CD14-positive monocyte (primary cell): ENCODE measurements around the gene SANBR. TPM values are rescaled to one million over a fixed set of nuclear protein-coding genes. Genes with fewer than 3 reads are reported as not detected.

Experiments
- DNase-seq, 3 donors: peaks; one replicate each; pipeline ENCODE4 v3.0.0-alpha.2; 2011 to 2022
- H2AFZ ChIP-seq: 2 replicates; pipeline ENCODE4 v1.6.0; 2012; ENCODE audit warnings: mild to moderate bottlenecking, low read depth, low read length, inconsistent platforms; ENCODE audit not compliant: insufficient read depth, poor library complexity, severe bottlenecking
- H3K27ac ChIP-seq, 2 donors: 1 replicate in 1 of 2; 2 replicates in 1 of 2; pipeline ENCODE4 v1.5.1; 2012 to 2013; ENCODE audit warnings: low read length in 2 of 2, control low read depth in 1 of 2, inconsistent platforms in 1 of 2, low read depth in 1 of 2, mild to moderate bottlenecking in 1 of 2
- H3K27me3 ChIP-seq, 2 donors: one replicate each; pipeline versions ENCODE4 v1.6.0 to v1.6.1; 2011 to 2013; ENCODE audit warnings: low read length in 2 of 2; ENCODE audit not compliant: control insufficient read depth in 2 of 2, insufficient read depth in 2 of 2
- H3K36me3 ChIP-seq, 2 donors: replicated peaks in 1 of 2; 1 replicate in 1 of 2; 2 replicates in 1 of 2; pipeline versions ENCODE4 v1.5.1 to v1.6.1; 2012 to 2013; ENCODE audit warnings: low read length in 2 of 2, control low read depth in 1 of 2, inconsistent platforms in 1 of 2, mild to moderate bottlenecking in 1 of 2; ENCODE audit not compliant: insufficient read depth in 2 of 2, control insufficient read depth in 1 of 2
- H3K4me1 ChIP-seq, 2 donors: 1 replicate in 1 of 2; 2 replicates in 1 of 2; pipeline versions ENCODE4 v1.5.1 to v1.6.1; 2012 to 2013; ENCODE audit warnings: low read length in 2 of 2, control low read depth in 1 of 2, inconsistent platforms in 1 of 2, mild to moderate bottlenecking in 1 of 2, moderate library complexity in 1 of 2; ENCODE audit not compliant: insufficient read depth in 2 of 2, control insufficient read depth in 1 of 2
- H3K4me2 ChIP-seq: replicated peaks from 2 replicates; pipeline ENCODE3; 2012; ENCODE audit warnings: low read length, moderate library complexity, mild to moderate bottlenecking; ENCODE audit not compliant: poor library complexity, severe bottlenecking; ENCODE audit errors: extremely low read depth
- H3K4me3 ChIP-seq, 3 experiments: fragments of 200-600 bp in 1 of 3; sonication (generic) in 1 of 3; replicated peaks in 1 of 3; 1 replicate in 2 of 3; 2 replicates in 1 of 3; pipeline ENCODE4 v1.5.1; 2011 to 2013; ENCODE audit warnings: low read length in 3 of 3, mild to moderate bottlenecking in 3 of 3, control low read depth in 2 of 3, low read depth in 2 of 3, inconsistent platforms in 1 of 3, moderate library complexity in 1 of 3
- H3K79me2 ChIP-seq: 2 replicates; pipeline ENCODE4 v1.6.0; 2012; ENCODE audit warnings: mild to moderate bottlenecking, control low read depth, inconsistent platforms, low read length, moderate library complexity; ENCODE audit not compliant: insufficient read depth
- H3K9ac ChIP-seq: 2 replicates; pipeline ENCODE4 v1.6.0; 2017; ENCODE audit warnings: low read length, mild to moderate bottlenecking; ENCODE audit not compliant: insufficient read depth, poor library complexity, severe bottlenecking
- H3K9me3 ChIP-seq, 2 donors: replicated peaks in 1 of 2; 1 replicate in 1 of 2; 2 replicates in 1 of 2; pipeline versions ENCODE4 v1.5.1 to v1.6.1; 2012 to 2013; ENCODE audit warnings: low read length in 2 of 2, control low read depth in 1 of 2; ENCODE audit not compliant: control insufficient read depth in 1 of 2, insufficient read depth in 1 of 2
- H4K20me1 ChIP-seq: 2 replicates; pipeline ENCODE4 v1.6.0; 2012; ENCODE audit warnings: mild to moderate bottlenecking, low read length, control low read depth, moderate library complexity; ENCODE audit not compliant: insufficient read depth
- H3K27ac Mint-ChIP-seq, 7 donors: one replicate each; pipeline ENCODE4 v1.8.0; 2020; ENCODE audit warnings: mild to moderate bottlenecking in 7 of 7, mixed read lengths in 7 of 7, moderate library complexity in 6 of 7, inconsistent platforms in 2 of 7
- H3K27me3 Mint-ChIP-seq, 3 donors: one replicate each; pipeline ENCODE4 v1.8.0; 2021 to 2022; ENCODE audit warnings: low read depth in 3 of 3, mild to moderate bottlenecking in 3 of 3, mixed read lengths in 3 of 3, moderate library complexity in 3 of 3, inconsistent platforms in 1 of 3
- H3K36me3 Mint-ChIP-seq, 2 donors: one replicate each; pipeline ENCODE4 v1.8.0; 2020; ENCODE audit warnings: mixed read lengths in 2 of 2, inconsistent platforms in 1 of 2, mild to moderate bottlenecking in 1 of 2
- H3K4me1 Mint-ChIP-seq: one replicate; pipeline ENCODE4 v1.8.0; 2020; ENCODE audit warnings: mild to moderate bottlenecking, mixed read lengths
- H3K4me3 Mint-ChIP-seq, 2 donors: one replicate each; pipeline ENCODE4 v1.8.0; 2020; ENCODE audit warnings: mild to moderate bottlenecking in 2 of 2, mixed read lengths in 2 of 2, moderate library complexity in 1 of 2
- H3K9me3 Mint-ChIP-seq, 7 donors: one replicate each; pipeline ENCODE4 v1.8.0; 2020 to 2022; ENCODE audit warnings: mixed read lengths in 7 of 7, mild to moderate bottlenecking in 6 of 7, moderate library complexity in 6 of 7, inconsistent platforms in 2 of 7
- WGBS: methylation state at CpG from one replicate; pipeline ENCODE4 v1.1.5; 2013; ENCODE audit warnings: missing lambda C conversion rate; ENCODE audit not compliant: insufficient coverage; 5-methylcytosine and 5-hydroxymethylcytosine counted together
- intact Hi-C, 2 donors: fragments of 100-400 bp; cut with micrococcal nuclease; formaldehyde crosslinking; loops; one replicate each; pipeline versions ENCODE4 v1.15.0 to v1.15.1; 2023
- polyA minus RNA-seq: library from RNA; depleted of rRNA, polyadenylated mRNA; stranded (reverse); fragments of >200 nt; gene quantifications from 2 replicates; pipeline ENCODE4 v1.2.3, GENCODE V29; 2012
- polyA plus RNA-seq, 3 donors: library from polyadenylated mRNA; depleted of rRNA in 1 of 3; unstranded in 2 of 3; stranded (reverse) in 1 of 3; fragments of 300-500 nt in 2 of 3; fragments of >200 nt in 1 of 3; fragmentation: Illumina TruSeq in 2 of 3; gene quantifications; 1 replicate in 2 of 3; 2 replicates in 1 of 3; pipeline ENCODE4 v1.2.3, GENCODE V29; 2012 to 2021
- total RNA-seq, 12 experiments: library from RNA in 1 of 12; stranded (reverse) in 1 of 12; fragments of 120-200 nt in 1 of 12; gene quantifications; one replicate each; pipeline ENCODE4 v1.2.4 and lab custom pipeline; 2013 to 2026; ENCODE audit warnings: mixed read lengths in 6 of 12, inconsistent platforms in 1 of 12
- TF ChIP-seq, protein P1 (sequence below): fragments of 200-600 bp; IDR thresholded peaks from one replicate; pipeline ENCODE4 v1.8.0; 2022; ENCODE audit warnings: antibody characterized with exemption, mild to moderate bottlenecking

SANBR gene
- 8.1 TPM for total RNA-seq (2013)
- 1 to 10 TPM; 1.9 to 3.5 (median 3.4) TPM for polyA plus RNA-seq
- 2.5 and 2.8 TPM in 2 replicates for polyA minus RNA-seq
- 4.7 to 11.6 (median 6.3) reads per million in 11 experiments for total RNA-seq (lab: John Stamatoyannopoulos, UW)

DNA sequence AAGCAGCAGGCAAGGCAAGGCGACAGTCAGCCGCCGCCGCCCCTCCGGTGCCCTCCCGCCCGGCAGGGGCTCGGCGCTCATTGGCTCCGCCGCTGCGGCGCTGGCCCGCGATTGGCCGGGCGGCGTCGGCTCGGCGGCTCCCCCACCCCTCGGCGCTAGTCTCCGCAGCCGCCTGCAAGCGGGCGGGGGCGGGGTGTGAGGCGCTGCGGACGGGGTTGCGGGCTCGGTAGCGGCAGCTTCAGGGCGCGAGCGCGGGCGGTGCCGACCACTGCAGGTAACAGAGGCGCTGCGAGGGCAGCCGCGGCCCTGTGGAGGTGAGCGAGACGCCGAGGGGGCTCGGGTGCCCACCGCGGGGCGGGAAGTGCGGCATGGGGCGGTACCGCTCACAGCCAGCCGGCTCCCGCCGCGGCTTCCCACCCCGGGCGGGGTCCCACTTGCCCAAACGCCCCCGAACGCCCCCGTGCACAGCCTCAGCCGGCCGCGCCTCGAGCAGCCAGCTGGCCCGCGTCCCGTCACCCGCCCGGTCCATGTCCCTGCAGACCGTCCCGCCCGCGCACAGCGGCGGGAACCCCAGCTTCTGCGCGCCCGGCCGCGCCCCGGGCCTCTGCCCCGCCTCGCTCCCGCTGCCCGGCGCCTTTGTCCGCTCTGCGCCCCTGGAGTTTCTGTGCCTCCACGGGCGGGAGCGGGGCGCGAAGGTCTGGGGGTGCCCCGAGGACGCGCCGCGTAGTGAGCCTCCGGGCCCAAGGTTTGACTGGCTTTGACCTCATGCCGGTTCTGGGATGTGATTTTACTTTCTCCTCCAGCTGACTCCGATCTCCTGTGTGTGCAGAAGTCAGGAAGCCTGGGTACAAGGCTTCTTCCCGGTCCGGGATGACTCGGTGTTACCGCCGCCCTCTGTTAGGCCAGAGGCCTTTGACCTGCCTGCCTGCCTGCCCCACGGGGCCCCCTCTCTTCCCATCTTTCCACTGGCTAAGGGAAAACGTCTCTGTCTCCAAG is at the start of gene SANBR:
Gene SANBR (plus strand): TSS at position 158 of the 996 bp plus-strand sequence. CDS start 4,480 bp downstream, outside the sequence.
- H3K9me3 Mint-ChIP-seq: peaks cover 0 to 1% (median 0%) of the 10 kb centered on the region in 7 donors
- DNase-seq: peak; percentile 68 to 86 (median 83)
- peaks cover 18% of the 10 kb centered on the region for H3K4me1 Mint-ChIP-seq
- Histone ChIP-seq H3K9me3 (no peaks in the 10 kb centered on the region), H3K4me3 (peak within 1 kb of the TSS; percentile 57 to 97 (median 83)), H3K4me1 (peaks cover 9 to 14% of the 10 kb centered on the region in 2 donors), H2AFZ (peak within 1 kb of the TSS; percentile 91), H3K36me3 (peaks cover 4 to 18% of the 10 kb centered on the region in 2 donors), H3K9ac (peak within 1 kb of the TSS; percentile 73), H3K27me3 (no peaks in the 10 kb centered on the region), H3K27ac (peak within 1 kb of the TSS; percentile 33 to 58), H4K20me1 (no peaks in the 10 kb centered on the region), H3K4me2 (peak within 1 kb of the TSS; percentile 74), H3K79me2 (peaks cover 13% of the 10 kb centered on the region)
- intact Hi-C loops: loop anchor here (2.0 to 5.0 kb wide), 3 partner anchors 49 to 111 kb away; partner anchors contain the start of genes PEX13 (in 1 of the 2) and PUS10 (in 1 of the 2)
- peak within 1 kb of the TSS; percentile 75 to 89 (median 80) for H3K27ac Mint-ChIP-seq
- peak within 1 kb of the TSS; percentile 88 to 97 for H3K4me3 Mint-ChIP-seq
- TF ChIP-seq, protein P1, sequence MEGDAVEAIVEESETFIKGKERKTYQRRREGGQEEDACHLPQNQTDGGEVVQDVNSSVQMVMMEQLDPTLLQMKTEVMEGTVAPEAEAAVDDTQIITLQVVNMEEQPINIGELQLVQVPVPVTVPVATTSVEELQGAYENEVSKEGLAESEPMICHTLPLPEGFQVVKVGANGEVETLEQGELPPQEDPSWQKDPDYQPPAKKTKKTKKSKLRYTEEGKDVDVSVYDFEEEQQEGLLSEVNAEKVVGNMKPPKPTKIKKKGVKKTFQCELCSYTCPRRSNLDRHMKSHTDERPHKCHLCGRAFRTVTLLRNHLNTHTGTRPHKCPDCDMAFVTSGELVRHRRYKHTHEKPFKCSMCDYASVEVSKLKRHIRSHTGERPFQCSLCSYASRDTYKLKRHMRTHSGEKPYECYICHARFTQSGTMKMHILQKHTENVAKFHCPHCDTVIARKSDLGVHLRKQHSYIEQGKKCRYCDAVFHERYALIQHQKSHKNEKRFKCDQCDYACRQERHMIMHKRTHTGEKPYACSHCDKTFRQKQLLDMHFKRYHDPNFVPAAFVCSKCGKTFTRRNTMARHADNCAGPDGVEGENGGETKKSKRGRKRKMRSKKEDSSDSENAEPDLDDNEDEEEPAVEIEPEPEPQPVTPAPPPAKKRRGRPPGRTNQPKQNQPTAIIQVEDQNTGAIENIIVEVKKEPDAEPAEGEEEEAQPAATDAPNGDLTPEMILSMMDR: no peak
- WGBS: under 1% methylated on average over 110 of the region's 112 CpGs
- H3K36me3 Mint-ChIP-seq: peaks cover 12 to 14% of the 10 kb centered on the region in 2 donors
- H3K27me3 Mint-ChIP-seq: peaks cover 0 to 2% (median 0%) of the 10 kb centered on the region in 3 donors

DNA sequence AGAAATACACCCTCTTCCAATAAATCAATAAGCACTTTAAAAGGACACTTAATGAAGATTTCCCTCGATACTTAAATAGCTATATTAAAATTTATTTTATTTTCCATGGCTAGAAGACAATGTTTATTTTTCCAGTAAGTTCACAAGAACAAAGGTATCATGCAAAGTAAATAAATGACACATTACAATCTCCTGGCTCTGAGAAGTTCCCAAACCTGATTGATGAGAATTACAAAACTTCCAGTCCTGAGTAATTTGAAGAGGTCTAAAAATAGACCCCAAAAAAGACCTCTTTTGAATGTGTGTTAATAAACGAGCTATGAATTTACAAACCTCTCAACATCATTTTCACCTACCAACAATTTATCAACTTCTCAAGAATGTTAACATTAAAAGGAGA is 49.7 kb upstream of the SANBR start:
- Histone ChIP-seq H3K9me3 (peaks cover 0 to under 1% of the 10 kb centered on the region in 2 donors), H3K27ac (no peak overlapping the region), H2AFZ (no peak overlapping the region), H3K4me2 (peak overlapping the region; percentile 89), H4K20me1 (peaks cover 5% of the 10 kb centered on the region), H3K36me3 (peaks cover under 1 to 1% of the 10 kb centered on the region in 2 donors), H3K4me3 (peak overlapping the region in 1 of 3 experiments; percentile 97), H3K4me1 (peaks cover 47 to 61% of the 10 kb centered on the region in 2 donors), H3K27me3 (no peaks in the 10 kb centered on the region), H3K79me2 (peaks cover 63% of the 10 kb centered on the region), H3K9ac (no peak overlapping the region)
- TF ChIP-seq, protein P1: no peak
- no peak overlapping the region for H3K27ac Mint-ChIP-seq
- H3K36me3 Mint-ChIP-seq: peaks cover 3 to 5% of the 10 kb centered on the region in 2 donors
- H3K4me1 Mint-ChIP-seq: peaks cover 59% of the 10 kb centered on the region
- peak overlapping the region in 1 of 2 donors; percentile 99 for H3K4me3 Mint-ChIP-seq
- no peaks in the 10 kb centered on the region for H3K27me3 Mint-ChIP-seq
- intact Hi-C loops: loop anchor here in 1 of 2 donors (5.0 kb wide), 1 partner anchor 51 kb away; the partner anchor contains the start of gene SANBR
- no CpG with 5 or more reads among the region's 2 CpGs for WGBS
- peaks cover 0 to 2% (median 0%) of the 10 kb centered on the region in 7 donors for H3K9me3 Mint-ChIP-seq
- DNase-seq: no peak
